Tibial artery (tissue), 4 donors: ENCODE measurements around the gene PSMC5.
A peak's percentile ranks its signal among the peaks of the same experiment; 100 is the strongest.

Experiments used
- DNase-seq, 2 donors: peaks; one replicate each; pipeline ENCODE4 v3.0.0-alpha.2; 2019
- H3K27ac ChIP-seq, 2 donors: fragments of 200-600 bp; sonication (generic) in 1 of 2; 1 replicate in 1 of 2; 2 replicates in 1 of 2; pipeline ENCODE4 v1.5.1; 2018 to 2019; ENCODE audit warnings: mild to moderate bottlenecking in 1 of 2
- H3K27me3 ChIP-seq, 2 donors: fragments of 200-600 bp; sonication (generic) in 1 of 2; one replicate each; pipeline versions ENCODE4 v1.5.1 to v1.6.0; 2016 to 2019
- H3K36me3 ChIP-seq, 3 donors: fragments of 200-600 bp; sonication (generic) in 2 of 3; one replicate each; pipeline ENCODE4 v1.5.1; 2016 to 2019; ENCODE audit warnings: mild to moderate bottlenecking in 2 of 3
- H3K4me1 ChIP-seq, 4 donors: fragments of 200-600 bp; sonication (generic) in 2 of 4; 1 replicate in 3 of 4; 2 replicates in 1 of 4; pipeline ENCODE4 v1.5.1; 2016 to 2019
- H3K4me3 ChIP-seq, 2 donors: fragments of 200-600 bp; sonication (generic) in 1 of 2; 1 replicate in 1 of 2; 2 replicates in 1 of 2; pipeline ENCODE4 v1.5.1; 2018 to 2019; ENCODE audit warnings: mild to moderate bottlenecking in 2 of 2
- H3K9me3 ChIP-seq, 3 donors: fragments of 200-600 bp; sonication (generic) in 1 of 3; one replicate each; pipeline ENCODE4 v1.5.1; 2016 to 2019
- intact Hi-C: fragments of 100-400 bp; cut with DNase I; formaldehyde crosslinking; loops from one replicate; pipeline ENCODE4 v1.15.0; 2023; ENCODE audit warnings: low total_unique reads
- TF ChIP-seq, protein P1 (sequence below), 2 experiments: fragments of 200-600 bp in 1 of 2; fragments of 450-650 bp in 1 of 2; IDR thresholded peaks; one replicate each; pipeline ENCODE4 v1.5.1; 2017 to 2019; ENCODE audit warnings: antibody characterized with exemption in 2 of 2, mild to moderate bottlenecking in 1 of 2, moderate library complexity in 1 of 2

Gene PSMC5

DNA sequence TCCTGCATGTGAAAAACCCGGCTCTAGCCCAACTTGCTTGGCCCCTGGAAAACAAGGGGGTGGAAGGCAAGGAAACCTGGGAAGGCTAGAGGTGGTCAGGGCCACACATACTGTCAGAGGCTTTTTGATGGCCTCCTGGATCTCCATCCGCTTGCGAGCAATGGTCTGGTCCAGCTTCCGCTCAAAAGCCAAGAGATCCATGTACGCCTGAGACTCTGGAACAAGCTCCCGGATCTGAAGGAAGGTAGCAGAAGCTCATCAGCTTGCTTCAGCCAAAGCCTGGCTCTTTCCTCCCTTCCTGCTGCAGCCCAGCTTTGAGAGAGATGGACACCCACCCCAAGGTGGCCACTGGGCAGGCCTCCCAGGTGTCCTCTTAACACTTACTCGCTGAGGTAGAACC, 9.6 kb downstream of the PSMC5 start:
- Histone ChIP-seq H3K4me3 (no peak overlapping the region), H3K9me3 (no peaks in the 10 kb centered on the region), H3K36me3 (peaks cover 49 to 56% (median 56%) of the 10 kb centered on the region in 3 donors), H3K27me3 (no peaks in the 10 kb centered on the region), H3K27ac (peak overlapping the region; percentile 89 to 99), H3K4me1 (peaks cover 5 to 67% (median 52%) of the 10 kb centered on the region in 4 donors)
- TF ChIP-seq, protein P1, sequence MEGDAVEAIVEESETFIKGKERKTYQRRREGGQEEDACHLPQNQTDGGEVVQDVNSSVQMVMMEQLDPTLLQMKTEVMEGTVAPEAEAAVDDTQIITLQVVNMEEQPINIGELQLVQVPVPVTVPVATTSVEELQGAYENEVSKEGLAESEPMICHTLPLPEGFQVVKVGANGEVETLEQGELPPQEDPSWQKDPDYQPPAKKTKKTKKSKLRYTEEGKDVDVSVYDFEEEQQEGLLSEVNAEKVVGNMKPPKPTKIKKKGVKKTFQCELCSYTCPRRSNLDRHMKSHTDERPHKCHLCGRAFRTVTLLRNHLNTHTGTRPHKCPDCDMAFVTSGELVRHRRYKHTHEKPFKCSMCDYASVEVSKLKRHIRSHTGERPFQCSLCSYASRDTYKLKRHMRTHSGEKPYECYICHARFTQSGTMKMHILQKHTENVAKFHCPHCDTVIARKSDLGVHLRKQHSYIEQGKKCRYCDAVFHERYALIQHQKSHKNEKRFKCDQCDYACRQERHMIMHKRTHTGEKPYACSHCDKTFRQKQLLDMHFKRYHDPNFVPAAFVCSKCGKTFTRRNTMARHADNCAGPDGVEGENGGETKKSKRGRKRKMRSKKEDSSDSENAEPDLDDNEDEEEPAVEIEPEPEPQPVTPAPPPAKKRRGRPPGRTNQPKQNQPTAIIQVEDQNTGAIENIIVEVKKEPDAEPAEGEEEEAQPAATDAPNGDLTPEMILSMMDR (IDR thresholded peaks at IDR 0.05): no peak
- intact Hi-C loops: loop anchor here (5.0 kb wide), 1 partner anchor 65 kb away; the partner anchor contains the start of genes CCDC47 and DDX42
- DNase-seq: no peak

DNA sequence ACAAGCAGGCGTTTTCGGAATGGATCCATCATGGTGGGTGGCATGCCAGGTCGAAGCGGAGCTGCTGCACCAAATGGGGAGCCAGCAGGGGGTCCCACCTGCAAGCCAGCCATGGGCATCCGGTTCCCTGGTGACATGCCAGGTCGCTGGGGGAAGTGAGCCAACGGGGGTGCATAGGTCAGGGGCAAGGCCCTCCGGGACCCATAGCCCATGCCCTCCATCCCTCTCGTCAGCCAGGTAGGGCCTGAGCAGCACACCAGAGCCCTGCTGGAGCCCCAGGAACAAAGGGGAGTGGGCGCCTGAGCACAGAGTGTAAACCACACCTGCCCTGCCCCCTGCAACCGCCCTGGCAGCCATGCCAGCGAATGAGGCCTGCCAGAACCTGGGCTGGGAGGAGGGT, 10.2 kb downstream of the PSMC5 start:
- H3K36me3 ChIP-seq: peaks cover 42 to 50% (median 49%) of the 10 kb centered on the region in 3 donors
- H3K4me1 ChIP-seq: peaks cover 5 to 67% (median 52%) of the 10 kb centered on the region in 4 donors

DNA sequence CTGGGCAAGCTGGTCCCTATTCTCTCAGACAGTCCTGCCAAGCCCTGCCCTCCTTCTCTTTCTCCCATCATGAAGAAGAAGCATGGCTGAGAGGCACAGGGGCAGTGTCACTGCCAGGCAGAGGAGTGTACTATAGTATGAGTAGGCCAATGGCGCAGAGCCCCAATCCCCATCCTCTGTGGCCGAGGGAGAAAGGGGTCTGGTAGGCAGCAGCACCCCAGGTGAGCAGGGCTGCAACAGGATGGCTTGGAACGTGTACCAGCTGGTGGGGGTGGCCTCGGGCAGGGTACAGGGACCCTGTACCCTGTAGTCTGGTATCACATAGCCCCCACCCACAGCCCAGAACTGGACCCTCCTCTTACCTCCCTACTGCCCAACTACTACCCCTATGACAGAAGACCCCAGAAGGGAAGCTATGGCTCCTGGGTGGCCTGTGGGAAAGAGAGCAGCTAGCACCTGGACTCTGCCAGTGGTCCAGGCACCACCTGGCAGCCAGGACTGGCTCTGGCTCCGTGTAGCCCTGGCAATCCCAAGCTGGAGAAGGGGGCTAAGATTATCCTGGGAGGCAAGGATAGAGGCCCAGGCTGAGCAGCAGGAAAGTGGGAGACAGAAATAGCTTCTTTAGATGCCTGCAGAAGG, 10.8 kb downstream of the PSMC5 start:
- peak in 1 of 2 donors; percentile 72 for DNase-seq
- TF ChIP-seq, protein P1 (IDR thresholded peaks at IDR 0.05): no peak
- Histone ChIP-seq H3K4me1 (peaks cover 5 to 67% (median 52%) of the 10 kb centered on the region in 4 donors), H3K36me3 (peaks cover 36 to 44% (median 43%) of the 10 kb centered on the region in 3 donors), H3K27ac (peak overlapping the region; percentile 89 to 99), H3K9me3 (no peaks in the 10 kb centered on the region), H3K27me3 (no peaks in the 10 kb centered on the region), H3K4me3 (peak overlapping the region; percentile 41 to 96)
- intact Hi-C loops: loop anchor here (5.0 kb wide), 1 partner anchor 66 kb away; the partner anchor contains the start of genes CCDC47 and DDX42

More for the DNA sequence above, 10.2 kb downstream of the PSMC5 start:
- peak in 1 of 2 donors; percentile 69 for DNase-seq
- H3K9me3 ChIP-seq: no peaks in the 10 kb centered on the region
- TF ChIP-seq, protein P1 (IDR thresholded peaks at IDR 0.05): no peak
- H3K27ac ChIP-seq: peak overlapping the region; percentile 89 to 99
- H3K27me3 ChIP-seq: no peaks in the 10 kb centered on the region
- H3K4me3 ChIP-seq: peak overlapping the region in 1 of 2 donors; percentile 41
- intact Hi-C loops: loop anchor here (5.0 kb wide), 1 partner anchor 65 kb away; the partner anchor contains the start of genes CCDC47 and DDX42

DNA sequence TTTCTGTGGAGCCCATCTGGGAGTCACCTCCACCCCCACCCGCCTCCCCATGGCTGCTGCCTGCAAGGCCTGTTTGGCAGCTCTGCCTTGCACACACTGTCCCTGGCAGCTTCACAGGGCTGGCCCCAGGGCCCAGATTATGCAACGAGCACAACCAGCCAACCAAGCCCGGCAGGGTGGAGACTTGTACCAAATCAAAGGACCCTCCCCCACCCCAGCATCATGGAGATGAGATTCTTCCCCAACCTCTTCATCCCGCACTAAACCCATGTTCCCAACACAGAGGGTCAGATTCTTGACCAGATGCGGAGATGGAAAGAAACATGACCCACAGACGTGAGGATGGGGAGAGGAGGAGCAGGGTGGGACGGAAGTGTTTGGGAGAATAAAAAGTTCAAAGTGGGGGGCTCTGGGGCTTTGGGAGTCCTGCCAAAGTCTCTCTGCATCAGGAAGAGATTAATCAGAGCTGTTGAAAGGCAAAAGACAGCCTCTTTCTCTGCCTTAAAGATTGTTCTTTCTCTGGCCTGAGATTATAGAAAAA, 11.5 kb downstream of the PSMC5 start:
- Histone ChIP-seq H3K9me3 (no peaks in the 10 kb centered on the region), H3K4me1 (peaks cover 5 to 71% (median 55%) of the 10 kb centered on the region in 4 donors), H3K4me3 (peak overlapping the region; percentile 41 to 96), H3K27ac (peak overlapping the region; percentile 89 to 99), H3K36me3 (peaks cover 30 to 37% (median 37%) of the 10 kb centered on the region in 3 donors), H3K27me3 (no peaks in the 10 kb centered on the region)
- TF ChIP-seq, protein P1 (IDR thresholded peaks at IDR 0.05): no peak
- intact Hi-C loops: loop anchor here (5.0 kb wide), 1 partner anchor 66 kb away; the partner anchor contains the start of genes CCDC47 and DDX42
- DNase-seq: peak; percentile 98

DNA sequence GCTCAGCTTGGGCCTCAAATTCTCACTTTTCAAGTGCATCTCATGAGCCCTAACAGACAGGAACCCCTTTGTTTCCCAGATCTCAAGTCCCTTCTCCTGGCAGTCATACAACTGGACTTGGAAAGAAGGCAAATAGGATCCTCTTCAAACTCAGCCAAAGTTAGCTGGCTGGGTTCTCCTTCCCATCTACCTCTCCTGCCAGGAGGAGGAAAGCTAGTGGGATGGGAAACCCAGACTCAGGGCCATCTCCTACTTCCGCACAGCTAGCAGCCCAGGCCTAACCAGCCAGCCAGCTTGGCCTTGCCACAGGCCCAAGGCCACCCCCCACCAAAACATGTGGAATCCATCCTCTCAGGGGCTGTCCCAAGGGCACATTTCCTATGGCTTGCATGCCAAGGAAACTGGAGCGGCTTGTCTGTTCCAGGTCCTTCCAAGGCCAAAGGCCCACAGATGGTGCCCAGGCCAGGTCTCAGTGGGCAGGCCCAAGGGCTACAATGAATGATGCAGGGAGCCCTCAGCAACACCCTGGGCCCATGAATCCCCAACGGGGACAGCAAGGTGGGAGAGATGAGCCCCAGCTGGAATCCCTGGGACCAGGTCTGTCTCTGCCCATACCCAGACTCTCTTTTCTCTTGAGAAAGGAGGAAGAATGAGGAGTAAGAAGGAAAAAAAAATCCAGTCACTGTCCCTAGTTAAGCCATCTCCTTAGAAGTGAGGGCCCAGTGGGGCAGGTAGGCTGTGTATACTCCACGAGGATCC, 13.5 kb downstream of the PSMC5 start:
- Histone ChIP-seq H3K27ac (peak overlapping the region; percentile 89 to 99), H3K27me3 (no peaks in the 10 kb centered on the region), H3K4me1 (peaks cover 5 to 64% (median 52%) of the 10 kb centered on the region in 4 donors), H3K36me3 (peaks cover 11 to 17% (median 16%) of the 10 kb centered on the region in 3 donors), H3K4me3 (peak overlapping the region; percentile 75 to 96), H3K9me3 (no peaks in the 10 kb centered on the region)
- peak in 1 of 2 donors; percentile 71 for DNase-seq
- intact Hi-C loops: no loop called here
- TF ChIP-seq, protein P1 (IDR thresholded peaks at IDR 0.05): no peak
